Body of pancreas (tissue), 4 donors: ENCODE results near the gene CLRN1.

Experiments
- POLR2A ChIP-seq, 3 donors: fragments of 450-650 bp; IDR thresholded peaks; one replicate each; pipeline ENCODE4 v1.6.1; 2016; ENCODE audit warnings: antibody characterized with exemption in 3 of 3, mild to moderate bottlenecking in 2 of 3
- TF ChIP-seq, protein P1 (sequence below), 7 experiments: fragments of 450-650 bp in 4 of 7; fragments of 200-600 bp in 3 of 7; sonication (generic) in 3 of 7; IDR thresholded peaks; one replicate each; pipeline ENCODE4 v1.5.1; 2016 to 2019; ENCODE audit warnings: antibody characterized with exemption in 7 of 7

DNA sequence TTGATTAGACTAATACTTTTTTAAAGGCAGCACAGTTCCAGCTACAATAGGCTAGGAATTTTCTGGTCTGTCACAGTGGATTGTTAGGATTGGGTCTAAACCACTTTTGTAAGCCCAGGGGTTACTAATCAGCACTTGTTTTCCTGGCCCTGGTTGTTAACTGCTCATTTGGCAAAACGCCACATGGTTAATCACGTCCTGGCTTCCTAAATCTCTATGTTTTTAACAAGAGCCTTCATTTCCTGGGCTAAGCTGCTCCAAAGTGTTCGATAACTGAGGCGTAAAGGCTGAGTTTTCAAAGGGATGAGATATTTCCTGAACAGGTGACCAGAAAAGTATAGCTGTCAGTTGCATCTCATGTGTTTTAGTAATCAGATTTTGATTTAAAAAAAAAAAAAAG is 38.9 kb upstream of the CLRN1 start:
- TF ChIP-seq, protein P1, sequence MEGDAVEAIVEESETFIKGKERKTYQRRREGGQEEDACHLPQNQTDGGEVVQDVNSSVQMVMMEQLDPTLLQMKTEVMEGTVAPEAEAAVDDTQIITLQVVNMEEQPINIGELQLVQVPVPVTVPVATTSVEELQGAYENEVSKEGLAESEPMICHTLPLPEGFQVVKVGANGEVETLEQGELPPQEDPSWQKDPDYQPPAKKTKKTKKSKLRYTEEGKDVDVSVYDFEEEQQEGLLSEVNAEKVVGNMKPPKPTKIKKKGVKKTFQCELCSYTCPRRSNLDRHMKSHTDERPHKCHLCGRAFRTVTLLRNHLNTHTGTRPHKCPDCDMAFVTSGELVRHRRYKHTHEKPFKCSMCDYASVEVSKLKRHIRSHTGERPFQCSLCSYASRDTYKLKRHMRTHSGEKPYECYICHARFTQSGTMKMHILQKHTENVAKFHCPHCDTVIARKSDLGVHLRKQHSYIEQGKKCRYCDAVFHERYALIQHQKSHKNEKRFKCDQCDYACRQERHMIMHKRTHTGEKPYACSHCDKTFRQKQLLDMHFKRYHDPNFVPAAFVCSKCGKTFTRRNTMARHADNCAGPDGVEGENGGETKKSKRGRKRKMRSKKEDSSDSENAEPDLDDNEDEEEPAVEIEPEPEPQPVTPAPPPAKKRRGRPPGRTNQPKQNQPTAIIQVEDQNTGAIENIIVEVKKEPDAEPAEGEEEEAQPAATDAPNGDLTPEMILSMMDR (IDR thresholded peaks at IDR 0.05) = no peak
- TF ChIP-seq POLR2A (IDR thresholded peaks at IDR 0.05) = no peak
